GM13977 (cell line): Measurements from ENCODE around the gene ADAMTSL3.
"Not testable (repeated sequence)": the region's sequence is repeated elsewhere in the genome, so short reads cannot be mapped to it uniquely, and the experiment has no call there.

ENCODE experiments used
- DNase-seq: peaks from one replicate; pipeline ENCODE4 v3.0.0; 2012; ENCODE audit warnings: low spot score
- in situ Hi-C: fragments of 300-500 bp; cut with MboI; formaldehyde crosslinking; loops from one replicate; pipeline ENCODE4 v1.12.0; 2022; ENCODE audit warnings: low sequenced_read_pairs, low pct_unique_long_range_greater_than_20kb, mixed read lengths, inconsistent platforms; ENCODE audit not compliant: unreplicated experiment
- TF ChIP-seq, protein P1 (sequence below): IDR thresholded peaks from 2 replicates; pipeline ENCODE4 v1.5.1; 2012; ENCODE audit warnings: mild to moderate bottlenecking, control low read depth; ENCODE audit not compliant: insufficient read depth; ENCODE audit errors: extremely low read depth, missing control alignments

ADAMTSL3 gene

GRCh38 chr15:84079885-84080777 is 426.2 kb downstream of the ADAMTSL3 start:
- in situ Hi-C loops: no loop called here
- TF ChIP-seq, protein P1, sequence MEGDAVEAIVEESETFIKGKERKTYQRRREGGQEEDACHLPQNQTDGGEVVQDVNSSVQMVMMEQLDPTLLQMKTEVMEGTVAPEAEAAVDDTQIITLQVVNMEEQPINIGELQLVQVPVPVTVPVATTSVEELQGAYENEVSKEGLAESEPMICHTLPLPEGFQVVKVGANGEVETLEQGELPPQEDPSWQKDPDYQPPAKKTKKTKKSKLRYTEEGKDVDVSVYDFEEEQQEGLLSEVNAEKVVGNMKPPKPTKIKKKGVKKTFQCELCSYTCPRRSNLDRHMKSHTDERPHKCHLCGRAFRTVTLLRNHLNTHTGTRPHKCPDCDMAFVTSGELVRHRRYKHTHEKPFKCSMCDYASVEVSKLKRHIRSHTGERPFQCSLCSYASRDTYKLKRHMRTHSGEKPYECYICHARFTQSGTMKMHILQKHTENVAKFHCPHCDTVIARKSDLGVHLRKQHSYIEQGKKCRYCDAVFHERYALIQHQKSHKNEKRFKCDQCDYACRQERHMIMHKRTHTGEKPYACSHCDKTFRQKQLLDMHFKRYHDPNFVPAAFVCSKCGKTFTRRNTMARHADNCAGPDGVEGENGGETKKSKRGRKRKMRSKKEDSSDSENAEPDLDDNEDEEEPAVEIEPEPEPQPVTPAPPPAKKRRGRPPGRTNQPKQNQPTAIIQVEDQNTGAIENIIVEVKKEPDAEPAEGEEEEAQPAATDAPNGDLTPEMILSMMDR: no peak
- peak; percentile 32 for DNase-seq

GRCh38 chr15:84080778-84081084 is 426.8 kb downstream of the ADAMTSL3 start:
- DNase-seq, in situ Hi-C loops: not testable (repeated sequence)

DNA sequence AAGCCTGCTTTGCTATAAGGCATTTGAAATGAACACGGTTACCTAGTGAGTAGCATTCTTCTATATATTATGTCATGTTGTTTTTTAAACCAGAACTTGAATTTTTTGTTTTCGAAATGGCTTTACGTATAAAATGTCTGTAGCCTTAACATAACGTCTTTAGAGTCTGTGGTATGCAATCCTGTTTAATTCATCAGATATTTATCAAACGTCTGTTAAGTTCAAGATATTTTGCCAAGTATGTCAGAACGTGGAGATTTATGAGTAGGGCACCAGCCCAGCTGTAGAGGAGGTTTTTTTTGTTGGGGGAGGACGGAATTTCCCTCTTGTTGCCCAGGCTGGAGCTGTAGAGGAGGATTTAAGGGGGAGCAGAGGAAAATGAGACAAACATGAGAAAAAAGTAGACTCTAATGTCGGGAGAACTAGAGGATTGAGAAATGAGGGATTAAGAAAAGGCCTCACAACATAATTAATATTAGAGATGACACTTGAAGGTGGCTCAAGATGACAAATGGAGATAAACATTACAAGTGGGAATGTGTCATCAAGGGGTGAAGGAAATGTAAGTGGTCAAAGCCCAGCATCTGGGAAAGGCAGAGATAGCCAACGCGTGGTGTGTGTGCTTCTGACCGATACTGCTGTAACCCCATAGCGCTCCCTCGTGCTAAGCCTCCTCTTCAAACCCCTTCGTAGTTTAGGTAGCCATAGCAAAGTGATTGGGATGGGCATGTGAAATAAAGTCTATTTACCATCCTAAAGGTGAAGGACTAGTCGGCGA is 427.7 kb downstream of the ADAMTSL3 start:
- in situ Hi-C loops: no loop called here
- TF ChIP-seq, protein P1: no peak
- DNase-seq: no peak

DNA sequence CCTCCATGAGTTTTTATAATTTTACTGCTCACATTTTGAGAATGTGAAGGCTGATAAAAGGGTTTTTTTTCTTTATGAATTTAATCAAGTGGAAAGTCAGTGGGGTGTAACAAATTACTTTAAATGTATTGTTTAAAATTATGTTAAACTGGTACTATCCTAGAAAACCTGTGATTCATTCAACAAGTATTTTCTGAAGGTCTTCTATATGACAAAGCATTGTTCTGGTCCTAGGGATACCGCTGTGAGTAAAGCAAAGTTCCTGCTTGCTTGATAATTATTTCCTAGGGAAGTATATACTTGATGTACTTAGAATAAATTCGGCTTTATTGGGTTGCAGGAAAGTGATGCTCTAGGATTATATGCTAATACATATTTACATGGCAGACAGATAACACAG is 428.8 kb downstream of the ADAMTSL3 start:
- TF ChIP-seq, protein P1: no peak
- no peak for DNase-seq
- in situ Hi-C loops: no loop called here

- DNase-seq, in situ Hi-C loops: not testable (repeated sequence)
These were observed 432.1 kb downstream of the ADAMTSL3 start for GRCh38 chr15:84086071-84086470.
